Panc1 (cell line): ENCODE data around the gene RGCC. TPM values are rescaled to one million over a fixed set of nuclear protein-coding genes. Genes with fewer than 3 reads are reported as not detected.

ENCODE experiments used
- ATAC-seq: fragments of 200-7000 bp; cut with Tn5 transposase; 2 replicates; pipeline ENCODE4 v1.9.1; 2020; ENCODE audit warnings: mild to moderate bottlenecking, moderate library complexity
- BruUV-seq: library from RNA; stranded (reverse); fragments of 400-500 nt; replicated peaks from 2 replicates; lab custom pipeline; 2021; lab: Mats Ljungman, UMichigan
- CTCF ChIA-PET: fragments of 300-600 bp; sonication (Branson Sonifier 250); formaldehyde crosslinking; loops from one replicate; lab custom pipeline; 2022; ENCODE audit warnings: antibody characterized with exemption; lab: Charles Lee
- POLR2A ChIA-PET: fragments of 300-600 bp; sonication (Branson Sonifier 250); formaldehyde crosslinking; loops from one replicate; lab custom pipeline; 2022; ENCODE audit warnings: antibody characterized with exemption; lab: Charles Lee
- DNase-seq: peaks from one replicate; pipeline ENCODE4 v3.0.0-alpha.2; 2010; ENCODE audit warnings: low read depth, low spot score
- H3K27ac ChIP-seq: 2 replicates; pipeline ENCODE4 v1.5.1; 2011; ENCODE audit warnings: mild to moderate bottlenecking, low read length, inconsistent platforms
- H3K27me3 ChIP-seq: fragments of 200-500 bp; sonication (Bioruptor generic); 2 replicates; pipeline ENCODE4 v1.6.0; 2014; ENCODE audit warnings: low read length, inconsistent platforms; ENCODE audit not compliant: control insufficient read depth, insufficient read depth
- H3K36me3 ChIP-seq: fragments of 200-500 bp; sonication (Bioruptor generic); 2 replicates; pipeline ENCODE4 v1.5.1; 2014; ENCODE audit warnings: inconsistent platforms, mild to moderate bottlenecking, low read length, moderate library complexity; ENCODE audit not compliant: control insufficient read depth, insufficient read depth
- H3K4me1 ChIP-seq: 2 replicates; pipeline ENCODE4 v1.5.1; 2011; ENCODE audit warnings: inconsistent platforms, mild to moderate bottlenecking, low read length, moderate library complexity; ENCODE audit not compliant: control insufficient read depth, insufficient read depth
- H3K4me3 ChIP-seq, 2 experiments: 2 replicates each; pipeline ENCODE4 v1.5.1; 2011 to 2012; ENCODE audit warnings: low read depth in 2 of 2, low read length in 2 of 2, mild to moderate bottlenecking in 2 of 2, inconsistent platforms in 1 of 2, moderate library complexity in 1 of 2
- H3K9me3 ChIP-seq: fragments of 200-500 bp; sonication (Bioruptor generic); 2 replicates; pipeline ENCODE4 v1.5.1; 2014; ENCODE audit warnings: low read depth, mild to moderate bottlenecking, inconsistent platforms, low read length, moderate library complexity; ENCODE audit not compliant: control insufficient read depth, insufficient read depth
- CTCF ChIP-seq: fragments of 450-650 bp; IDR thresholded peaks from 2 replicates; pipeline ENCODE4 v1.5.1; 2017; ENCODE audit warnings: mild to moderate bottlenecking
- POLR2AphosphoS5 ChIP-seq: IDR thresholded peaks from 2 replicates; pipeline ENCODE4 v1.6.1; 2012; ENCODE audit warnings: mild to moderate bottlenecking, low read depth, low read length, moderate library complexity
- SIN3A ChIP-seq: IDR thresholded peaks from 2 replicates; pipeline ENCODE4 v1.6.1; 2012; ENCODE audit warnings: low read depth, mild to moderate bottlenecking, low read length, moderate library complexity, borderline replicate concordance; ENCODE audit not compliant: insufficient read depth
- TCF7L2 ChIP-seq: IDR thresholded peaks from 2 replicates; pipeline ENCODE4 v1.6.1; 2011; ENCODE audit warnings: mild to moderate bottlenecking, low read depth, low read length, inconsistent platforms
- in situ Hi-C: cut with HindIII; loops from 2 replicates; pipeline ENCODE4 v1.10.0; 2016; ENCODE audit warnings: low sequenced_read_pairs, low pct_unique_long_range_greater_than_20kb
- intact Hi-C: fragments of 100-400 bp; cut with micrococcal nuclease; formaldehyde crosslinking; loops from one replicate; pipeline ENCODE4 v1.10.0; 2022; ENCODE audit not compliant: unreplicated experiment
- total RNA-seq: library from RNA; stranded (reverse); gene quantifications from one replicate; pipeline ENCODE4 v1.2.1, GENCODE V29; 2021; ENCODE audit not compliant: unreplicated experiment
- TF ChIP-seq, protein P1 (sequence below), 2 experiments: IDR thresholded peaks; 2 replicates each; pipeline ENCODE4 v1.6.1; 2011 to 2012; ENCODE audit warnings: low read depth in 2 of 2, control low read depth in 1 of 2, low read length in 1 of 2, mild to moderate bottlenecking in 1 of 2, moderate library complexity in 1 of 2; ENCODE audit not compliant: insufficient read depth in 1 of 2

The RGCC gene
- total RNA-seq, 1 experiment from 2014 or later, result 6.7 TPM

DNA sequence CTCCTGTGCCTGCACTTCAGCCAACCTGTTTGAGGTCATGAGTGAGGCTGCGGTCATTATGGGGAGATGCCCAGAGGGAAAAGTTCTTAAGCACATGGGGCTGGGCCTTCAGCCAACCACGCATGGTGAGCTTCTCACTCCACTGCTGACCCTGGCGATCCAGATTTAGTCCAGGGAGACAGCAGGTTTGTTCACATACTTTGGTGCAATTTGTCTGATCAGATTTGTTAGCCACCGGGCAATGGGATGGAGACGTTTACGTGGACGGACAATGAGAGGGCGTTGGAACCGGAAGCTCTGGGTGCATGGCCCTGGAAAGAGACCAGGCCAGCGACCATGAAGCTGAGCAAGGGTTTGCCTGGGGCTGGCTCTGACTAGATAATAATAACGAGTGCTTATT is 56.2 kb downstream of the RGCC start:
- no peak overlapping the region for H3K27ac ChIP-seq
- ATAC-seq (no peak), DNase-seq (no peak)
- in situ Hi-C loops, result no loop called here
- BruUV-seq, result no TSS peak
- no peaks in the 10 kb centered on the region for H3K4me1 ChIP-seq
- H3K27me3 ChIP-seq, result no peaks in the 10 kb centered on the region
- no peaks in the 10 kb centered on the region for H3K36me3 ChIP-seq
- POLR2A ChIA-PET, result no interaction called here
- no peak for TF ChIP-seq TCF7L2
- no peak for TF ChIP-seq CTCF
- no peak for TF ChIP-seq SIN3A
- TF ChIP-seq POLR2AphosphoS5, result no peak
- TF ChIP-seq, protein P1, sequence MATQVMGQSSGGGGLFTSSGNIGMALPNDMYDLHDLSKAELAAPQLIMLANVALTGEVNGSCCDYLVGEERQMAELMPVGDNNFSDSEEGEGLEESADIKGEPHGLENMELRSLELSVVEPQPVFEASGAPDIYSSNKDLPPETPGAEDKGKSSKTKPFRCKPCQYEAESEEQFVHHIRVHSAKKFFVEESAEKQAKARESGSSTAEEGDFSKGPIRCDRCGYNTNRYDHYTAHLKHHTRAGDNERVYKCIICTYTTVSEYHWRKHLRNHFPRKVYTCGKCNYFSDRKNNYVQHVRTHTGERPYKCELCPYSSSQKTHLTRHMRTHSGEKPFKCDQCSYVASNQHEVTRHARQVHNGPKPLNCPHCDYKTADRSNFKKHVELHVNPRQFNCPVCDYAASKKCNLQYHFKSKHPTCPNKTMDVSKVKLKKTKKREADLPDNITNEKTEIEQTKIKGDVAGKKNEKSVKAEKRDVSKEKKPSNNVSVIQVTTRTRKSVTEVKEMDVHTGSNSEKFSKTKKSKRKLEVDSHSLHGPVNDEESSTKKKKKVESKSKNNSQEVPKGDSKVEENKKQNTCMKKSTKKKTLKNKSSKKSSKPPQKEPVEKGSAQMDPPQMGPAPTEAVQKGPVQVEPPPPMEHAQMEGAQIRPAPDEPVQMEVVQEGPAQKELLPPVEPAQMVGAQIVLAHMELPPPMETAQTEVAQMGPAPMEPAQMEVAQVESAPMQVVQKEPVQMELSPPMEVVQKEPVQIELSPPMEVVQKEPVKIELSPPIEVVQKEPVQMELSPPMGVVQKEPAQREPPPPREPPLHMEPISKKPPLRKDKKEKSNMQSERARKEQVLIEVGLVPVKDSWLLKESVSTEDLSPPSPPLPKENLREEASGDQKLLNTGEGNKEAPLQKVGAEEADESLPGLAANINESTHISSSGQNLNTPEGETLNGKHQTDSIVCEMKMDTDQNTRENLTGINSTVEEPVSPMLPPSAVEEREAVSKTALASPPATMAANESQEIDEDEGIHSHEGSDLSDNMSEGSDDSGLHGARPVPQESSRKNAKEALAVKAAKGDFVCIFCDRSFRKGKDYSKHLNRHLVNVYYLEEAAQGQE (IDR thresholded peaks at IDR 0.05; ENCODE audit: insufficient read depth in 1 of 2, low read depth in 2 of 2, low read length in 1 of 2), result no peak
- no peak overlapping the region for H3K4me3 ChIP-seq
- CTCF ChIA-PET, result no interaction called here
- no peaks in the 10 kb centered on the region for H3K9me3 ChIP-seq
- intact Hi-C loops, result no loop called here

DNA sequence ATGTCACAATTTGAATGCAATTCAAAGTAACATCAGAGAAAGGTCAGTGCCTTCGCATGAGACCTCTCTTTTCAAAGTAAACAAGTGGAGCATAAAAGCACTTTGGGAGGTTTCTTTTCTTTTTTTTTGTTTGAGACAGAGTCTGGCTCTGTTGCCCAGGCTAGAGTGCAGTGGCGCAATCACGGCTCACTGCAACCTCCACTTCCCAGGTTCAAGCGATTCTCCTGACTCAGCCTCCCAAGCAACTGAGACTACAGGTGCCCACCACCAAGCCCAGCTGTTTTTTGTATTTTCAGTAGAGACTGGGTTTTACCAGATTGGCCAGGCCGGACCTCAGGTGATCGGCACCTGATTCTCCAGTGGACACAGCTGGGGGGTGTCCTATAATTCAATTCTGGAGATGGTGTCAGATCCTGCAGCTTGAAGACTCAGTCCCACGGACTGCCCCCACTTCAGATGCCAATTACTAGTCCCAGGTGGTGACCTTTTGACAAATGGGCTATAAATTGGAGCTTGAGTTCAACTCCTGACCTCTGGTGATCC is 57.6 kb downstream of the RGCC start:
- Histone ChIP-seq H3K27me3 (no peaks in the 10 kb centered on the region), H3K4me3 (no peak overlapping the region), H3K27ac (no peak overlapping the region), H3K36me3 (no peaks in the 10 kb centered on the region), H3K4me1 (no peaks in the 10 kb centered on the region), H3K9me3 (no peaks in the 10 kb centered on the region)
- in situ Hi-C loops, result no loop called here
- DNase-seq (no peak), ATAC-seq (no peak)
- ChIA-PET CTCF (no interaction called here), POLR2A (no interaction called here)
- intact Hi-C loops, result no loop called here
- BruUV-seq, result no TSS peak
- no peak for TF ChIP-seq SIN3A
- TF ChIP-seq POLR2AphosphoS5, result no peak
- no peak for TF ChIP-seq CTCF
- no peak for TF ChIP-seq TCF7L2
- TF ChIP-seq, protein P1 (IDR thresholded peaks at IDR 0.05; ENCODE audit: insufficient read depth in 1 of 2, low read depth in 2 of 2, low read length in 1 of 2), result no peak
